ENCODE measurements around the gene GRB2. TPM values are rescaled to one million over a fixed set of nuclear protein-coding genes. Genes with fewer than 3 reads are reported as not detected.

GRB2 gene
- total RNA-seq, 1 donor from 2014 or later: 59.1 TPM

GRCh38 chr17:75289832-75290337 lies 115.6 kb downstream of the GRB2 start:
- TF ChIP-seq, protein P1, sequence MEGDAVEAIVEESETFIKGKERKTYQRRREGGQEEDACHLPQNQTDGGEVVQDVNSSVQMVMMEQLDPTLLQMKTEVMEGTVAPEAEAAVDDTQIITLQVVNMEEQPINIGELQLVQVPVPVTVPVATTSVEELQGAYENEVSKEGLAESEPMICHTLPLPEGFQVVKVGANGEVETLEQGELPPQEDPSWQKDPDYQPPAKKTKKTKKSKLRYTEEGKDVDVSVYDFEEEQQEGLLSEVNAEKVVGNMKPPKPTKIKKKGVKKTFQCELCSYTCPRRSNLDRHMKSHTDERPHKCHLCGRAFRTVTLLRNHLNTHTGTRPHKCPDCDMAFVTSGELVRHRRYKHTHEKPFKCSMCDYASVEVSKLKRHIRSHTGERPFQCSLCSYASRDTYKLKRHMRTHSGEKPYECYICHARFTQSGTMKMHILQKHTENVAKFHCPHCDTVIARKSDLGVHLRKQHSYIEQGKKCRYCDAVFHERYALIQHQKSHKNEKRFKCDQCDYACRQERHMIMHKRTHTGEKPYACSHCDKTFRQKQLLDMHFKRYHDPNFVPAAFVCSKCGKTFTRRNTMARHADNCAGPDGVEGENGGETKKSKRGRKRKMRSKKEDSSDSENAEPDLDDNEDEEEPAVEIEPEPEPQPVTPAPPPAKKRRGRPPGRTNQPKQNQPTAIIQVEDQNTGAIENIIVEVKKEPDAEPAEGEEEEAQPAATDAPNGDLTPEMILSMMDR (IDR thresholded peaks at IDR 0.05): no peak
- Mint-ChIP-seq H3K36me3 (ENCODE audit: unreplicated experiment) (peaks cover 3% of the 10 kb centered on the region), H3K9me3 (ENCODE audit: unreplicated experiment) (no peaks in the 10 kb centered on the region), H3K27ac (ENCODE audit: unreplicated experiment) (peak overlapping the region; percentile 99), H3K4me1 (ENCODE audit: unreplicated experiment) (peaks cover 7% of the 10 kb centered on the region), H3K4me3 (ENCODE audit: unreplicated experiment) (peak overlapping the region; percentile 96), H3K27me3 (ENCODE audit: unreplicated experiment) (no peaks in the 10 kb centered on the region)
- no peak for DNase-seq (ENCODE audit: extremely low spot score, unreplicated experiment)

- no peaks in the 10 kb centered on the region for H3K9me3 Mint-ChIP-seq (ENCODE audit: unreplicated experiment)
- H3K4me1 Mint-ChIP-seq (ENCODE audit: unreplicated experiment): peaks cover 7% of the 10 kb centered on the region
- TF ChIP-seq, protein P1 (IDR thresholded peaks at IDR 0.05): no peak
- no peaks in the 10 kb centered on the region for H3K27me3 Mint-ChIP-seq (ENCODE audit: unreplicated experiment)
- H3K36me3 Mint-ChIP-seq (ENCODE audit: unreplicated experiment): peaks cover 3% of the 10 kb centered on the region
- H3K27ac Mint-ChIP-seq (ENCODE audit: unreplicated experiment): peak within 1 kb of the TSS; percentile 99
- DNase-seq (ENCODE audit: extremely low spot score, unreplicated experiment): peak; percentile 98
- H3K4me3 Mint-ChIP-seq (ENCODE audit: unreplicated experiment): peak within 1 kb of the TSS; percentile 96
Observed at GRCh38 chr17:75289115-75289831, 116.2 kb downstream of the GRB2 start, which contains the start of gene SLC25A19. TSS of gene SLC25A19 (minus strand) at chr17:75289433. CDS start at chr17:75286764, 2,669 bp downstream.

GRCh38 chr17:75288770-75289114 lies 116.7 kb downstream of the GRB2 start:
- Mint-ChIP-seq H3K4me3 (ENCODE audit: unreplicated experiment) (peak overlapping the region; percentile 96), H3K27ac (ENCODE audit: unreplicated experiment) (peak overlapping the region; percentile 99), H3K36me3 (ENCODE audit: unreplicated experiment) (peaks cover 3% of the 10 kb centered on the region), H3K27me3 (ENCODE audit: unreplicated experiment) (no peaks in the 10 kb centered on the region), H3K9me3 (ENCODE audit: unreplicated experiment) (no peaks in the 10 kb centered on the region), H3K4me1 (ENCODE audit: unreplicated experiment) (peaks cover 7% of the 10 kb centered on the region)
- DNase-seq (ENCODE audit: extremely low spot score, unreplicated experiment): no peak
- TF ChIP-seq, protein P1 (IDR thresholded peaks at IDR 0.05): no peak

- no peak for DNase-seq (ENCODE audit: extremely low spot score, unreplicated experiment)
- Mint-ChIP-seq H3K36me3 (ENCODE audit: unreplicated experiment) (peaks cover 3% of the 10 kb centered on the region), H3K4me1 (ENCODE audit: unreplicated experiment) (peaks cover 7% of the 10 kb centered on the region), H3K27ac (ENCODE audit: unreplicated experiment) (no peak overlapping the region), H3K27me3 (ENCODE audit: unreplicated experiment) (no peaks in the 10 kb centered on the region), H3K4me3 (ENCODE audit: unreplicated experiment) (peak overlapping the region; percentile 96), H3K9me3 (ENCODE audit: unreplicated experiment) (no peaks in the 10 kb centered on the region)
- TF ChIP-seq, protein P1 (IDR thresholded peaks at IDR 0.05): no peak
Observed at GRCh38 chr17:75288359-75288758, 117.1 kb downstream of the GRB2 start.

DNA sequence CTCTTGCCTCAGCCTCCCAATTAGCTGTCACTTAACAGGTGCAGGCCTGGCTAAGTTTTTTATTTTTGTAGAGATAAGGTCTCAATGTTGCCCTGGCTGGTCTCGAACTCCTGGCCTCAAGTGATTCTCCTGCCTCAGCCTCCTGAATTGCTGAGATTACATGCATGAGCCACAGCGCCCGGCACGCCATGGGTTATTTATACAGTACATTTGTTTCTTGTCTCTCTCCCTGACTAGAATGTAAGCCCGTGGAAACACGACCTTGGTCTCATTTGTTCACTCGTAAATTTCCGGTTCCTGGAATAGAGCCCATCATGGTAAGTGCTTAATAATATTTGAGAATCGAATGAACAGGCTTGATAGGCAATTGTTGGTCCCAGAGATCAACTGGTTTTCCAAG lies 118.3 kb downstream of the GRB2 start:
- Mint-ChIP-seq H3K27ac (ENCODE audit: unreplicated experiment) (no peak overlapping the region), H3K36me3 (ENCODE audit: unreplicated experiment) (peaks cover 5% of the 10 kb centered on the region), H3K27me3 (ENCODE audit: unreplicated experiment) (no peaks in the 10 kb centered on the region), H3K4me1 (ENCODE audit: unreplicated experiment) (peaks cover 7% of the 10 kb centered on the region), H3K9me3 (ENCODE audit: unreplicated experiment) (no peaks in the 10 kb centered on the region), H3K4me3 (ENCODE audit: unreplicated experiment) (no peak overlapping the region)
- no peak for DNase-seq (ENCODE audit: extremely low spot score, unreplicated experiment)
- TF ChIP-seq, protein P1 (IDR thresholded peaks at IDR 0.05): no peak

Measured in osteocyte (in vitro differentiated cells).